ENCODE data around the gene SLC9A4. TPM values are rescaled to one million over a fixed set of nuclear protein-coding genes. Genes with fewer than 3 reads are reported as not detected.

Gene SLC9A4
- total and polyA plus RNA-seq, 9 of the 15 experiments (the other 6 are each of a cell fraction or from before 2014, with no cell fraction given): 0.04 to 0.15 (median 0.04) TPM; not detected in 5

DNA sequence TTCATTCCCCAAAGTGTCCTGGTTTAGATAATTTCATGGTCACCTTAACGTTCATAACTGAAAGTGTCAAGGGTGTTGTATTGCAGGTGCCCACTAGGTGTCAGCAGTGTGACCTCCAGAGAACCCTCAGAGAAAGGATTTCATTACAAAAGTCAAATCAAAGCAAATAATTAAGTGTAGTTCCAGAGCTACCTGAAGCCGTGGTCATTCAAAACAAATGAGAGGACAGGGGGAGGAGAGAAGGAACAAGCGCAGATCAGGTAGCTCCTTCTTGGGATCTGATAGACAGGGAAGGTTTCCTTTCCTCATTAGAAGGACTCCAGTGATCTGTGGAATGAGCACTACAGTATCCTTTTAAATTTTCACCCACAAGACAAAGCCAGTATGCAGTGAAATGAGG, at the start of gene SLC9A4 (continued):
- TF ChIP-seq, protein P1, sequence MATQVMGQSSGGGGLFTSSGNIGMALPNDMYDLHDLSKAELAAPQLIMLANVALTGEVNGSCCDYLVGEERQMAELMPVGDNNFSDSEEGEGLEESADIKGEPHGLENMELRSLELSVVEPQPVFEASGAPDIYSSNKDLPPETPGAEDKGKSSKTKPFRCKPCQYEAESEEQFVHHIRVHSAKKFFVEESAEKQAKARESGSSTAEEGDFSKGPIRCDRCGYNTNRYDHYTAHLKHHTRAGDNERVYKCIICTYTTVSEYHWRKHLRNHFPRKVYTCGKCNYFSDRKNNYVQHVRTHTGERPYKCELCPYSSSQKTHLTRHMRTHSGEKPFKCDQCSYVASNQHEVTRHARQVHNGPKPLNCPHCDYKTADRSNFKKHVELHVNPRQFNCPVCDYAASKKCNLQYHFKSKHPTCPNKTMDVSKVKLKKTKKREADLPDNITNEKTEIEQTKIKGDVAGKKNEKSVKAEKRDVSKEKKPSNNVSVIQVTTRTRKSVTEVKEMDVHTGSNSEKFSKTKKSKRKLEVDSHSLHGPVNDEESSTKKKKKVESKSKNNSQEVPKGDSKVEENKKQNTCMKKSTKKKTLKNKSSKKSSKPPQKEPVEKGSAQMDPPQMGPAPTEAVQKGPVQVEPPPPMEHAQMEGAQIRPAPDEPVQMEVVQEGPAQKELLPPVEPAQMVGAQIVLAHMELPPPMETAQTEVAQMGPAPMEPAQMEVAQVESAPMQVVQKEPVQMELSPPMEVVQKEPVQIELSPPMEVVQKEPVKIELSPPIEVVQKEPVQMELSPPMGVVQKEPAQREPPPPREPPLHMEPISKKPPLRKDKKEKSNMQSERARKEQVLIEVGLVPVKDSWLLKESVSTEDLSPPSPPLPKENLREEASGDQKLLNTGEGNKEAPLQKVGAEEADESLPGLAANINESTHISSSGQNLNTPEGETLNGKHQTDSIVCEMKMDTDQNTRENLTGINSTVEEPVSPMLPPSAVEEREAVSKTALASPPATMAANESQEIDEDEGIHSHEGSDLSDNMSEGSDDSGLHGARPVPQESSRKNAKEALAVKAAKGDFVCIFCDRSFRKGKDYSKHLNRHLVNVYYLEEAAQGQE (IDR thresholded peaks at IDR 0.05; ENCODE audit: borderline replicate concordance): peak; percentile 65; the same call in 1 of the 2 replicates
- TF ChIP-seq, protein P1 (CRISPR knock-in tag; IDR thresholded peaks at IDR 0.05; ENCODE audit: low read depth): no peak
- TF ChIP-seq KLF16 (IDR thresholded peaks at IDR 0.05): peak; percentile 8; the same call in 1 of the 2 replicates

Measured in K562 (cell line).